Endothelial cell of coronary artery (primary cell): ENCODE data around the gene CBX2. TPM values are rescaled to one million over a fixed set of nuclear protein-coding genes. Genes with fewer than 3 reads are reported as not detected.

Source experiments
- total RNA-seq: library from RNA; depleted of rRNA; stranded (reverse); fragments of >200 nt; gene quantifications from 2 replicates; pipeline ENCODE4 v1.2.3, GENCODE V29; 2014

The CBX2 gene
- total RNA-seq, result 7.5 and 9.8 TPM in 2 replicates

GRCh38 chr17:79777894-79778503 is at the start of gene CBX2:
Gene CBX2 (plus strand): TSS chr17:79778148. CDS start chr17:79778236, 88 bp downstream.

GRCh38 chr17:79730769-79731483 is 47.0 kb upstream of the CBX2 start, which contains the start of gene ENPP7:
Gene ENPP7 (plus strand): TSS chr17:79730943. CDS start chr17:79731140, 197 bp downstream.

GRCh38 chr17:79796763-79797491 is 19.0 kb downstream of the CBX2 start, which contains the start of gene CBX8:
Gene CBX8 (minus strand): TSS chr17:79797077. CDS start chr17:79796998, 79 bp downstream.

Other genes with a start within 250 kb of the CBX2 start
- gene RBFOX3, start 167.1 kb upstream of the CBX2 start, total RNA-seq, result not detected in 2 replicates
- gene ENPP7, start 47.2 kb upstream of the CBX2 start, total RNA-seq, result not detected in 2 replicates
- 1.7 and 3.4 TPM in 2 replicates for gene CBX8, start 18.9 kb downstream of the CBX2 start, total RNA-seq
- 5.9 and 6.9 TPM in 2 replicates for gene CBX4, start 61.3 kb downstream of the CBX2 start, total RNA-seq